ENCODE measurements around the gene ANP32D.
"Not testable (repeated sequence)": the region's sequence is repeated elsewhere in the genome, so short reads cannot be mapped to it uniquely, and the experiment has no call there.

ANP32D gene

GRCh38 chr12:48459259-48459658 is 13.1 kb upstream of the ANP32D start:
- Histone ChIP-seq H3K36me3 (ENCODE audit: control insufficient read depth in 2 of 2, insufficient read depth in 1 of 2, low read length in 2 of 2) (no peaks in the 10 kb centered on the region), H3K4me3 (ENCODE audit: low read depth, low read length) (no peak overlapping the region), H3K9me3 (ENCODE audit: control insufficient read depth, insufficient read depth, low read depth, low read length) (no peaks in the 10 kb centered on the region), H3K4me1 (ENCODE audit: control insufficient read depth, insufficient read depth, low read length) (no peaks in the 10 kb centered on the region), H3K27ac (ENCODE audit: extremely low read depth, low read depth, low read length) (no peak overlapping the region)
- TF ChIP-seq REPIN1 (tag by site-specific recombination; IDR thresholded peaks at IDR 0.05; ENCODE audit: low read depth) (no peak), ZNF114 (tag by site-specific recombination; IDR thresholded peaks at IDR 0.05) (no peak)
- CTCF ChIA-PET: no interaction called here
- POLR2A ChIA-PET: no interaction called here

GRCh38 chr12:48469027-48469426 is 3.3 kb upstream of the ANP32D start:
- H3K36me3 ChIP-seq (ENCODE audit: control insufficient read depth in 2 of 2, insufficient read depth in 1 of 2, low read length in 2 of 2); H3K4me3 ChIP-seq (ENCODE audit: low read depth, low read length); POLR2A ChIA-PET; H3K27ac ChIP-seq (ENCODE audit: extremely low read depth, low read depth, low read length); CTCF ChIA-PET; H3K4me1 ChIP-seq (ENCODE audit: control insufficient read depth, insufficient read depth, low read length); H3K9me3 ChIP-seq (ENCODE audit: control insufficient read depth, insufficient read depth, low read depth, low read length): not testable (repeated sequence)
- TF ChIP-seq TRIM28 (IDR thresholded peaks at IDR 0.05; ENCODE audit: borderline replicate concordance, low read length) (peak; percentile 69; the same call in 1 of the 2 replicates), ZNF350 (tag by site-specific recombination; IDR thresholded peaks at IDR 0.05) (0 out of 2 replicates have a peak, but pooled peaks have one; percentile 17), SETDB1 (IDR thresholded peaks at IDR 0.05; ENCODE audit: insufficient read length, low read length) (peak; percentile 92), GLIS1 (tag by site-specific recombination; IDR thresholded peaks at IDR 0.05) (peak; percentile 44), ZNF280D (tag by site-specific recombination; IDR thresholded peaks at IDR 0.05) (peak; percentile 78; the same call in 1 of the 2 replicates)

- H3K4me3 ChIP-seq (ENCODE audit: low read depth, low read length): no peak overlapping the region
- no peak overlapping the region for H3K27ac ChIP-seq (ENCODE audit: extremely low read depth, low read depth, low read length)
- CTCF ChIA-PET: no interaction called here
- POLR2A ChIA-PET: no interaction called here
- H3K4me1 ChIP-seq (ENCODE audit: control insufficient read depth, insufficient read depth, low read length): no peaks in the 10 kb centered on the region
- H3K9me3 ChIP-seq (ENCODE audit: control insufficient read depth, insufficient read depth, low read depth, low read length): no peaks in the 10 kb centered on the region
- no peaks in the 10 kb centered on the region for H3K36me3 ChIP-seq (ENCODE audit: control insufficient read depth in 2 of 2, insufficient read depth in 1 of 2, low read length in 2 of 2)
- TF ChIP-seq ZFHX2 (tag by site-specific recombination; conservative IDR thresholded peaks at IDR 0.05): no peak
- TF ChIP-seq ZNF530 (tag by site-specific recombination; IDR thresholded peaks at IDR 0.05; ENCODE audit: low read depth): no peak
- no peak for TF ChIP-seq OSR2 (tag by site-specific recombination; IDR thresholded peaks at IDR 0.05)
- no peak for TF ChIP-seq ZNF585B (tag by site-specific recombination; IDR thresholded peaks at IDR 0.05)
- peak; percentile 90 for TF ChIP-seq ZNF513 (tag by site-specific recombination; IDR thresholded peaks at IDR 0.05)
- no peak for TF ChIP-seq MYNN (tag by site-specific recombination; IDR thresholded peaks at IDR 0.05; ENCODE audit: borderline replicate concordance)
- TF ChIP-seq INSM2 (tag by site-specific recombination; IDR thresholded peaks at IDR 0.05): no peak
- TF ChIP-seq YY1 (tag by site-specific recombination; IDR thresholded peaks at IDR 0.05): no peak
These were observed 702 bp downstream of the ANP32D start for GRCh38 chr12:48473061-48473460.

GRCh38 chr12:48474497-48474896 is 2.1 kb downstream of the ANP32D start:
- H3K27ac ChIP-seq (ENCODE audit: extremely low read depth, low read depth, low read length); CTCF ChIA-PET; H3K36me3 ChIP-seq (ENCODE audit: control insufficient read depth in 2 of 2, insufficient read depth in 1 of 2, low read length in 2 of 2); H3K4me3 ChIP-seq (ENCODE audit: low read depth, low read length); H3K9me3 ChIP-seq (ENCODE audit: control insufficient read depth, insufficient read depth, low read depth, low read length); POLR2A ChIA-PET; H3K4me1 ChIP-seq (ENCODE audit: control insufficient read depth, insufficient read depth, low read length): not testable (repeated sequence)

All from HEK293 (cell line).